GM19240 (cell line): ENCODE data around the gene XYLT1.

Experiments
- DNase-seq: peaks from one replicate; pipeline ENCODE4 v3.0.0; 2011; ENCODE audit warnings: low spot score; ENCODE audit not compliant: insufficient read length

Gene XYLT1

DNA sequence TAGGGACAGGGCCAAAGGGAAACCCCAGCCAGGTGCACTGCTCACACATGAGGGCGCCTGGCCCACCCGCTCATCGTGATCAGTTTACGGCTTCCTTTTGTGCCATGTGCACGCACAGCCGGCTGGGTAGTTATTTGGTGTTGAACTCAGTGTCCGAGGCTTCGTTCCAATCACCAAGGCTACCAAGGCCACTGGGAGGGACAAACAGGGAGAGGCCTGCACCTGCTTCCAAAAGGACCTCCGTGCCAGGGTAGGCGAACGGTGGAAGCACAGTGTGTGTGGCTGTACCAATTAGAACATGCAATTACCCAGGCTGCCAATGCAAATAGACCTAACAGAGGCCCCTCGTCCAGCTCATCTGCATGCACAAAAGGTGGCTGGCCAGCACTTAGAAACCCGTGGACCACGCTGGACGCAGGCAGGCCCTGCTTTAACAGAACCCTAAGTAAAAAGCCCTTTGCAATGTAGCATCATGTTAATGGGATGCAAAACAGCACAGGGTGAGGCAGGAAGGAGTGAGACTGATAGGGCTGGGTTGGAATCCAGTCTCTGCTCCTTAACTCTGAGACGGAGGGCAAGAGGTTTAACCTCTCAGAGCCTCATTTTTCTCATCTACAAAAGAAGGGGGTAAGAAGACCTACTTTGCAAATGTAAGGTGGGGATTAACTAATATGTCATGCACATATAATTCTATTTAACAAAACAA is 204.0 kb downstream of the XYLT1 start:
- DNase-seq: no peak

GRCh38 chr16:17265154-17265553 is 205.6 kb downstream of the XYLT1 start:
- no peak for DNase-seq

- DNase-seq: no peak
Observed at GRCh38 chr16:17261197-17261858, 209.4 kb downstream of the XYLT1 start.

DNA sequence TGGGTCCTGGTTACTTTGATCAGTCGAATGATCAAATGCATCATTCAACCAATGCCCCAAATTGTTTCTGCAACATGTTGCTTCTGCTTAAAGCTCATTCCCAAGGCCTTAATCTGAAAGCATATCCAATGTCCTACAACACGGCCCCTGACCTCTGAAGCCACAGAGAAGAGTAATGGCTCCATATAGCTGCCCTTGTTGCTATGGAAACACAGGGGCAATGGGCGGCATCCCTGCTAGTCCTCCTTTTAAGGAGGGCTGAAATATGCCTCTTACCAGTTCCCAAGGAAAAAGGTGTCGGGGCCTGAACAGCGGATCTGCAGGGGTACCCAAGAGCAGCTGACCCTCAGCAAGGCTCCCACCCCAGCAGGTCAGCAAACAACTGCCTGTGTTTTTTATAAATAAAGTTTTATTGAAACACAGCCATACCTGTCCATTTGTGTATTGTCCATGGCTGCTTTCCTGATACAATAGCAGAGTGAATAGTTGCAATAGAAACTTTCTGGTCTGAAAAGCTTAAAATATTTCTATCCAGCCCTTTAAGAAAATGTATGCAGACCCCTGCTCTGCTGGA is 210.4 kb downstream of the XYLT1 start:
- DNase-seq: no peak

- DNase-seq: no peak
Observed at GRCh38 chr16:17259751-17260270, 210.9 kb downstream of the XYLT1 start.

- peak; percentile 76 for DNase-seq
Observed at GRCh38 chr16:17258848-17259713, 211.7 kb downstream of the XYLT1 start.

GRCh38 chr16:17258077-17258599 is 212.6 kb downstream of the XYLT1 start:
- no peak for DNase-seq

DNA sequence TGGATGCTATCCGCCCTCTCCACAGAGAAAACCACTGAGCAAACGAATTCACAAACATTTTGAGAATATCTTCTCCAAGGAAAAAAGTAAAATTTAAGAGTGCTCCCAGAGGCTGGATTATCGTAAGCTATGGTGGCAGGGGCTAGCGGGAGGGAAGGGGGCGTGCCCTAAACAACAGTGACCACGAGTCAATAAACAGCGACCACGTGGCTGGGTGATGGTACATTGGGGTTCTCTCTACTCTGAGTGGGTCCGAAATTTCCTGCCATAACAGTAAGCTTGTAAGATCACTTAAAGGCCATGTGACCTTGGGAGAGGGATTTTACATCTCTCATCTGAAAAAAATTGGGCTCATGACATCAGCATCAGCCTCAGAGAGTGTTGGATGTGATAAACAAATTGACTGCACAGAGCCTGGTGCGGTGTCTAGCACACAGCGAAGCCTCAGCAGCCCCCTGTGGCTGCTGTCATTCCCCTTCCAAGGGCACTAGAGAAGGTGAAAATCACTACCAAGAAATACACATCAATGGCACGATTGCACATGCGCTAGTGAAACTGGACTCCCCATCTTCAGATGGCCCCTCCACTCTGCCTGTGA is 213.2 kb downstream of the XYLT1 start:
- DNase-seq: no peak

GRCh38 chr16:17252701-17253100 is 218.1 kb downstream of the XYLT1 start:
- no peak for DNase-seq

DNA sequence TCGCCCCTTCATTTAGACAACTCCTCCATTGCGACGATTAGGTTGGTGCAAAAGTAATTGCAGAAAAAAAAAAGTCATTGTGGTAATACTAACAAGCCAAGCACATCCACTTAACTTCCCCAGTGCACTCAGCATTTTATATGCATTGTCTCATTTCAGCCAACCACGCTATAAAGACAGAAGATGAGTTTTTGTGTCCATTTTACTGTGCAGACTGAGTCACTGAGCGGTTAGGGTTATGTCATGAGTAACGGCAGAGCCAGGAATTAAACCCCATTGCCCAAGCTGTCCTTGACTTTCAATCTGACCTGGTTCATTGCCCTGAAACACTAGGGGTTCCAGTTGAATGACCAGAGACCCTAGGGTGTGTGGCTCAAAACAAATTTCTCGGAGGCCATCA is 218.7 kb downstream of the XYLT1 start:
- DNase-seq: no peak

DNA sequence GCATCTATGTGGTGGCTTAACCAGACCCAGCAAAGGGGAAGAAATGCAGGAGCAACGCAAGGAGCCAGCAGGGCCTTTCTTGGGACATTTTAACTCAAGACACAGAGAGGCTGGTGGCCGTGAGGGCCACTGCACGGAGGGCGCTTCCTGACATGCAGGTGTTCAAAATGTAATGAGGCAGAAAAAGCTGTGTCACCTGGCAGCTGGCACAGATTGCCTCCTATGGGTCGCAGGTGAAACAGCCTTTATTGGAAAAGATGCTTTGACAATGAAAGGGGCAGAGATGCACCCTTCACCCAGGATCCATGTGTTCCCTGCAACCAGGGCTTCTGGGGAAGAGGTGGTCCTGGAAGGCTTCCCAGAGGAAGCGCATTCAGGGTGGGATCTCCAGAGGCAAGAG is 219.3 kb downstream of the XYLT1 start:
- no peak for DNase-seq

DNA sequence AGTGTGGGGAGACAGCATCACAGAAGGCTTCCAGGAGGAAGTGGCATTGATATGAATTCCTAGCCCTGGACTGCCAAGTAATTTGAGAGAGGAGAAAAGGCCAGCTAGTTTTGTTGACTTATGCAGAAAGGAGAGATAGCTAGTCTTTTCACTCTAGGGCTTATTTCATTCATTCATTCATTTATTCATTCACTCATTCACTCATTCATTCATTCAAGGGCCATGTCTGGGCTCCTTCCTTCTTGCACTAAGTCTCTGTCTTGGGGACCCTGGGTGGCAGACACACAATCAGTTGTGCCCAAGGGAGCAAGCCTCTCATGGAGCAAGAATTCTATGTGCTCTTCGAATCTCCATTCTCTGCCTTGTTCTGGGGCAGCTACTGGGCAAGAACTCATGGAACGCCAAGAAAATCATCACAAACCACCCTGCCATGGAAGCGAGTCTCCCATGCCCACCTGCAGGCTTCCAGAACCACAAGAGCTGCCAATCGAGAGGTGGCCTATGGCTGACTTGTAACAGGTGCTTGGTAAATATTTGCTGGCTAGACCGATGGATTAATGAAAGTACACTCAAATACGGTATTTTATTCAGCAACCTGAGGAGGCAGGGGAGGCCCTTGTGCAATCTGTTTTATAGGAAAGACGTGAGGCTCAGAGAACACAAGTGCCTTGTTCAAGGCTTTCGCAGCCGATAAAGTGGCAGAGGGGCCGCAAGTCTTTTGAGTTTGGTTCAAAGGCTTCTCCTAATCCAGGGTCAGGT is 223.6 kb downstream of the XYLT1 start:
- DNase-seq: no peak

DNA sequence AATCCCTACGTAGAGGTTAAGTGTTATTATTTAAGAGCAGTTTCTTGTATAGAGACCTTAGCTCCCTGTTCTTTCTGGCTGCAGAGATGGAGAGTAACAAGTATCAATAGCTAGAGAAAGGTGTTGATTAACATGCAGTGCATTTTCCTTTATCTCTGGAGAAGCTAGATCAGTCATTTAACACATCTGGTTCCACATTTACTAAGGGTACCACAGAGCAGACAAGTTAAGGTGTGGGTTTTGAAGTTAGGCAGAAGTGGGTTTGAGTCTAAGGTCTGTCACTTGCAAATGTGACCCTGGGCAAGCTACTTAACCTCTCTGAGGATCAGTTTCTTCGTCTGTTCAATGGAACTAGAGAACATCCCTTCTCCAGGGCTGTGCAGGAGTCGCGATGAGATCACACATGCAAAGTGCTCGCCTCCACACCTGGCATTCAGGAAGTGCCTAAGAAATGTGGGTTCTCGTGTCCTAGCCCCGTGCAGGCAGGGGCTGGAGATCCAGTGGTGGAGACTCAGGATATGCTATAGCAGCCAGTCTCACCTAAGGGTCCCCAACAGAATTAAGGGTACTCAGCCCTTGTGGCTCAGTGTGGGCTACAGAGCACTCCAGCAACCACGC is 224.4 kb downstream of the XYLT1 start:
- DNase-seq: no peak

DNA sequence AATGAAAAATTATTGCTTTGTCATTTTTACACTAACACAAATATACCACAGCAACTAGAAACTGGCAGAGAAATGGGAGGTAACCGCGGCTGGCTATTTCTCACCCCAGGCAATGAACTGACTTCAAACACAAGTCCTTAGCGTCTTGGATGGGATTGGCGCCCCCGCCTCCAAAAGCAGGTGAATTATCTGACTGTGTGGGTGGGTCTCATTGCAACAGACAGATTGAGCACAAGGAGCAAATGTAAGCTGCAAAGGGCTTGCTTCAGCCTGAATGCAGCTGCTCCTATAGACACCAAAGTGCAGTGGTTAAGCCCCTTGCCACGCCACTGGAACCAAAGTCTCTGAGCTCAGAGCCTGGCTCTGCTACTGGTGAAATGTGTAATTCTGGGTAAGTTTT is 225.0 kb downstream of the XYLT1 start:
- DNase-seq: no peak

DNA sequence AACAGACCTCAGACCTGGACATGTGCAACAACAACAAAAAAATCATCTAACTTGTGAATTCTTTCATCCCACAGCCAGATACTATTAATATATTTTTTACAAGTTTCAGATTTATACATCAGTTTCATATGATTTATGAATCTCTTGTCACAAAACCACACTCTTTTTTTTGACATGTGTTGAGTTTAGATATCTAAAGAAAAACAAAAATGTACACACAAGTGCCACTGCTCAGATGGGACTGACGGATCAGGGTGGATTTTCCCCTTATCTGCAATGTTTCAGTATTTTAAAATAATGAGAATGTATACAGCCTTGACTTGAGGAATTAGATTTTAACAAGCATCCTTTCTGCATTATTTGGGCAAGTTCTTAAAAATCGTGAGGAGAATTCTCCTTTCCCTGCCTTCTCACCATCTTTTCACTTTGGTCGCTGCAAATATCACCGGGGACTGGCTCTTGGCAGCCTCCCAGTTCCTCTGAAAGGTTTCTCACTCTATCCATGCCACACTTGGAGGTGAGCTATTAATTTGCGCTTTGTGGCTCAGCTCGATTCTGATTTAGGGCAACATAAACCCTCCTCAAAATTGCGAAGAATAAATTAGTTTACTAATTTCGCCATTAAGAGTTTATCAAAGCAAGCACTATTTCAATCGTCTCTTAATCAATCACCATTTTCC is 225.7 kb downstream of the XYLT1 start:
- DNase-seq: no peak

DNA sequence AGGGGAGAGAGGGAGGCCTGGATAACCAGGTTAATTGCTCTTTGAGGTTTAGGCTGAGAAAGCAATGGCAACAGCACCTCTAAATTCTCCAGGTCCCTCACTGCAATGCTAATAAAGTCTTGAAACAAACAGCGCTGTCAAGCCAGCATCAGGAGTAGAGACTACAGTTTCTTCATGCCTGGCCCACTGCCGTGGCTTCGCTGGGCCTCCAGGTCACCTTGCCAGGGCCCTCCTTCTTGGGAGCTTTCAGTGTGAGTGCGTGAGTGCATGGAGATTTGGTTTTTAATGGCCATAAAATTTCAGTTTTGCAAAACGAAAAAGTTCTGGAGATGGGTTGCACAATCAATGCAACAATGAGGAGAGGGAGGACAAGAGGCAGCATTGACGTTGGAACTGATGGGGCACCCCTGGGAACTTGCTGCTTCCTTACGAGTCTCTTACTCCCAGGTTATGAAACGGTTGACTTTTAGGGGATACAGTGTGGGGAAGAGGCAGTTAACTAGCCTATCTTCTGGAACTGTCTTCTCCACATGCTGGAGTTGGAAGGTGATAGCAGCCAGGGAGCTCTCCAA is 229.4 kb downstream of the XYLT1 start:
- DNase-seq: no peak

DNA sequence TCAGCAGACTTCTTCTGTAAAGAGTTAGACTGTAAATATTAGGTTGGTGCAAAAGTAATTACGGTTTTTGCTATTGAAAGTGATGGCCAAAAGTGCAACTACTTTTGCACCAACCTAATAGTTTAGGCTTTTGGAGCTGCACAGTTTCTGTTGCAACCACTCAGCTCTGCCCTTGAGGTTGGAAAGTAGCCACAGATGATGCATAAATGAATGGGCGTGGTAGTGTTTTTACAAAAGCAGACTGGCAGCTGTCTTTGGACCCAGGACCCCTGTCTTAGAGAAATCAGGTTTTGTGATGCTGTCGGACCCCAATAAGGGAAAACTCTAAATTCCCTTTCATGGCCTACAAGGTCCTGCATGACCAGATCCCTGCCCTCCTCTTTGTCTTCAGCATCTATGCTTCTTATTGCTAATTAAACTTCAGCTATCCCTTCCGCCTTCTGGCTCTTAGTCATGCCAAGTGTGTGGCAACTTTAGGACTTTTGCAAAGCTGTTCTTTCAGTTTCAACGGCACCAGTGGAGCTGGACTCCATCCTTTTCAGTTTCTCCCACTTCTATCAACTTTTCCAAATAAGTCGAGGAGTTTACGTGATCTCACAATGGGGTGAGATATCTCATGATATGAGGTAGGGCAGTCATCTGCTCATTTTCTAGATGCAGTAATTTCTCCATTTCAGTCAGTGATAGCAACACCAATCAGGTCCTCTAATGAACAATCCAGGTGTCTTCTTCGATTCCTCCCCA is 232.3 kb downstream of the XYLT1 start:
- no peak for DNase-seq

DNA sequence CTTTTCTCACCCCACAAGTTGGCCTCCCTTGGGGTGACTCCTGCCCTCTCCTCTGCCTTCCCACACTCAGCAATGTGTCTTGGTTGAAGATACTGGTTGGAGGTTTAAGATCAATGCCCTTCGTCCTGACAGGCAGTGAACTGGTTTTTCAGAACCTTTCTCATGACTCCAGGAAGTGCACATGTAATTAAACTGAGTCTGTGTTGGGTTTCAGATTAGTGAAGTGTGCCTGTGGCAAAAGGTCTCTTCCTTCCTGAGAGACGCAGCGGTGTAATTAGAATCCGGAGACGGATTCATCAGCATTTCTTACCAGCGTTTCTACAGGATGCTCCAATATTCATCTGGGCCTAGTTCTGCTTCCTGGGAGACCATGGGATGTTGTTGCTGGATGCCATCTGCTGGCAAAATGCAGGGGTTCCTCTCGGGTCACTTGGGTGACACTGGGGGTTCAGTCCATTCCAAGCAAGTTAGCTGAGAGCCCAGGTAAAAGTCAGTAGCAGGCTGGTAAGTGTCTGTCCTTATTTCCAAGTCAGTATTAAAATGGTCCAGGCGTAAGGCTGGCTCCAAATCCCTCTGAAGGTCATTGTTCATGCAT is 233.3 kb downstream of the XYLT1 start:
- DNase-seq: no peak
